Activated CD4-positive, alpha-beta T cell treated with anti-CD3 and anti-CD28 coated beads, Interleukin-2, amount 50 U/mL, for 4 hours (primary cell): Measurements from ENCODE around the gene LY6G6F.

Source experiments
- DNase-seq, 2 experiments: peaks; one replicate each; pipeline ENCODE4 v3.0.0-alpha.2; 2020

Gene LY6G6F

GRCh38 chr6:31706599-31706998 is at the start of gene LY6G6F:
LY6G6F (plus strand) TSS chr6:31706866; CDS start chr6:31706907, 41 bp downstream.
- DNase-seq: no peak

GRCh38 chr6:31657406-31658157 is 49.1 kb upstream of the LY6G6F start:
- DNase-seq: no peak

- DNase-seq: no peak
Measured at GRCh38 chr6:31658158-31658688, 48.4 kb upstream of the LY6G6F start.

- DNase-seq: no peak
Measured at GRCh38 chr6:31658983-31659648, 47.5 kb upstream of the LY6G6F start.

GRCh38 chr6:31659649-31660380 is 46.9 kb upstream of the LY6G6F start:
- no peak for DNase-seq

- peak; percentile 62 to 64 for DNase-seq
Measured at GRCh38 chr6:31660381-31661261, 46.0 kb upstream of the LY6G6F start, which contains the start of gene C6orf47. C6orf47 (minus strand) TSS chr6:31660778; CDS start chr6:31659947, 831 bp downstream.

- DNase-seq: no peak
Measured at GRCh38 chr6:31661262-31662123, 45.2 kb upstream of the LY6G6F start.

- no peak for DNase-seq
Measured at GRCh38 chr6:31662124-31662723, 44.4 kb upstream of the LY6G6F start.

GRCh38 chr6:31663126-31663960 is 43.3 kb upstream of the LY6G6F start:
- no peak for DNase-seq

GRCh38 chr6:31663961-31664789 is 42.5 kb upstream of the LY6G6F start:
- DNase-seq: no peak

GRCh38 chr6:31664790-31665500 is 41.7 kb upstream of the LY6G6F start, which contains the start of gene GPANK1:
GPANK1 (minus strand) TSS chr6:31664997; CDS start chr6:31664478, 519 bp downstream.
- DNase-seq: peak; percentile 85

GRCh38 chr6:31665501-31666336 is 40.9 kb upstream of the LY6G6F start, which contains the start of gene CSNK2B:
CSNK2B (plus strand) TSS chr6:31666080; CDS start chr6:31666832, 752 bp downstream.
- DNase-seq: peak; percentile 98

- no peak for DNase-seq
Measured at GRCh38 chr6:31666337-31666965, 40.2 kb upstream of the LY6G6F start.

GRCh38 chr6:31669676-31670075 is 37.0 kb upstream of the LY6G6F start, which contains the start of gene LY6G5B:
LY6G5B (plus strand) TSS chr6:31669976; CDS start chr6:31670951, 975 bp downstream.
- DNase-seq: no peak

- DNase-seq: no peak
Measured at GRCh38 chr6:31676322-31676903, 30.3 kb upstream of the LY6G6F start.

- DNase-seq: no peak
Measured at GRCh38 chr6:31676904-31677303, 29.8 kb upstream of the LY6G6F start.
